Neural progenitor cell (in vitro differentiated cells): ENCODE measurements around the gene COL4A2.

ENCODE experiments used
- CTCF ChIP-seq: fragments of 200-600 bp; sonication (generic); IDR thresholded peaks from 2 replicates; pipeline ENCODE4 v1.5.1; 2017; ENCODE audit warnings: antibody characterized with exemption, mild to moderate bottlenecking
- EZH2 ChIP-seq: fragments of 200-600 bp; sonication (generic); IDR thresholded peaks from 2 replicates; pipeline ENCODE4 v1.6.1; 2017; ENCODE audit warnings: antibody characterized with exemption, mild to moderate bottlenecking, moderate library complexity

DNA sequence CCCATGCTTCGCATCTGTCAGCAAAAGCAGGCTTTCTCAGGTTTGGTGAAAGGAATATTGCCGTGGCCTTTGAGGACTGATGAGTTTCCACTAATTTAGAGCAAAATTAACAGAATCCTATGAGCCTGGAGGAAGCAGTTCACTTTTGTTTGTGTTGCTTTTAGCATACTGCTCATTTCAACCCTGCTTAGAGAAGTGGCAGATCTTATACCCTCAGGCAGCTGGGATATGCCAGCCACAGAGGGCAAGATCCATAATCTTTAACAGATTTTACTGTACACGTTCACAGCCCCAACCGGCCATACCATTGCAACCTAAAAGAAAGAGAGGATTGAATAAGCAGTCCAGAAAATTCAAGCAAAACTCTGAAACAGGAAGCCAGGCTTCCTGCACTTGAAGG, 60.5 kb downstream of the COL4A2 start:
- TF ChIP-seq CTCF (no peak), EZH2 (no peak)
